Measurements from ENCODE around the gene CBARP. TPM values are rescaled to one million over a fixed set of nuclear protein-coding genes. Genes with fewer than 3 reads are reported as not detected.

Gene CBARP
- total and polyA plus RNA-seq, 9 of the 15 experiments (the other 6 are each of a cell fraction or from before 2014, with no cell fraction given) = 0.03 to 8.9 (median 1.2) TPM; not detected in 1

DNA sequence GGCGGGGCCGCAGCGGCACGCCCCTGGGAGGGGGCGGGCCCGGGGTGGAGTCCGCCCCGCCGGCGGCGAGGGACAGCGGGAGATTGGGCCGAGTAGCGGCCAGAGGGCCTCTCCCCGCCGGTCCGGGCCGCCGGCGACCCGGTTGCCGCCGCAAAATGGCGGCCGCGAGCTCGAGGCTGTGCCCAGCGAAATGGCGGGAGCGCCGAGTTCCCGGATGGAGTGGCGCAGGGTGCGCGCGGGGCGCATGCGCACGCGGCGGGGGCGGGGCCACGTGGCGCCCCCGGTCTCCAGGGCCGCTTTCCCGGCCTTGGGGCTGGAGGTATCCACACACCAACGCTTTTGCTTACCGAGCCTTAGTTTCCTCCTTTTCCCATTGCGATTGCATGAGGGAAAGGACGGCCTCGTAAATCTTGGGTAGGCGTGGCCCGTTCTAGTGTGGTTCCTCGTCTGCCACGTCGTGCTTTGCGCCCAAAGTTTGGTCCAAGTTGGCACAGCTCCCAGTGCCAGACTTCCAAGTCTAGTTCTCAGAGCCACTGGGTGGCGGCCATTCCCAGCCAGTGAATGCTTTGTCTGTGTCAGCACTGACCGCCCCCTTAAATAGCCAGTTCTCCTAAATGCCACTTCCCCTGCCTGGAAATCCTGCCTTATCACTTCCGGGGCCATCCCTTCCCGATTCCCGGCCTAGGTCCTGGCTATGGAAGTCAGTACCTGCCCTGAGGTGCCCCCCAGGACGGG lies 31.8 kb upstream of the CBARP start (continued):
- TF ChIP-seq NR2C1 (IDR thresholded peaks at IDR 0.05) = 0 out of 2 replicates have a peak, but pooled peaks have one; percentile 38
- peak; percentile 69 for TF ChIP-seq NR2C1 (tag; IDR thresholded peaks at IDR 0.05)
- TF ChIP-seq, protein P1, sequence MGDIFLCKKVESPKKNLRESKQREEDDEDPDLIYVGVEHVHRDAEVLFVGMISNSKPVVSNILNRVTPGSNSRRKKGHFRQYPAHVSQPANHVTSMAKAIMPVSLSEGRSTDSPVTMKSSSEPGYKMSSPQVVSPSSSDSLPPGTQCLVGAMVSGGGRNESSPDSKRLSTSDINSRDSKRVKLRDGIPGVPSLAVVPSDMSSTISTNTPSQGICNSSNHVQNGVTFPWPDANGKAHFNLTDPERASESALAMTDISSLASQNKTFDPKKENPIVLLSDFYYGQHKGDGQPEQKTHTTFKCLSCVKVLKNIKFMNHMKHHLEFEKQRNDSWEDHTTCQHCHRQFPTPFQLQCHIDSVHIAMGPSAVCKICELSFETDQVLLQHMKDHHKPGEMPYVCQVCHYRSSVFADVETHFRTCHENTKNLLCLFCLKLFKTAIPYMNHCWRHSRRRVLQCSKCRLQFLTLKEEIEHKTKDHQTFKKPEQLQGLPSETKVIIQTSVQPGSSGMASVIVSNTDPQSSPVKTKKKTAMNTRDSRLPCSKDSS (IDR thresholded peaks at IDR 0.05; ENCODE audit: low read depth, partially characterized antibody) = no peak
- no peak for TF ChIP-seq RNF2 (IDR thresholded peaks at IDR 0.05)
- no peak for TF ChIP-seq LCOR (CRISPR knock-in tag; IDR thresholded peaks at IDR 0.05)
- no peak for TF ChIP-seq KAT8 (IDR thresholded peaks at IDR 0.05; ENCODE audit: low read depth)
- TF ChIP-seq GTF2B (IDR thresholded peaks at IDR 0.05; ENCODE audit: extremely low read depth, insufficient read length) = no peak
- TF ChIP-seq, protein P2, sequence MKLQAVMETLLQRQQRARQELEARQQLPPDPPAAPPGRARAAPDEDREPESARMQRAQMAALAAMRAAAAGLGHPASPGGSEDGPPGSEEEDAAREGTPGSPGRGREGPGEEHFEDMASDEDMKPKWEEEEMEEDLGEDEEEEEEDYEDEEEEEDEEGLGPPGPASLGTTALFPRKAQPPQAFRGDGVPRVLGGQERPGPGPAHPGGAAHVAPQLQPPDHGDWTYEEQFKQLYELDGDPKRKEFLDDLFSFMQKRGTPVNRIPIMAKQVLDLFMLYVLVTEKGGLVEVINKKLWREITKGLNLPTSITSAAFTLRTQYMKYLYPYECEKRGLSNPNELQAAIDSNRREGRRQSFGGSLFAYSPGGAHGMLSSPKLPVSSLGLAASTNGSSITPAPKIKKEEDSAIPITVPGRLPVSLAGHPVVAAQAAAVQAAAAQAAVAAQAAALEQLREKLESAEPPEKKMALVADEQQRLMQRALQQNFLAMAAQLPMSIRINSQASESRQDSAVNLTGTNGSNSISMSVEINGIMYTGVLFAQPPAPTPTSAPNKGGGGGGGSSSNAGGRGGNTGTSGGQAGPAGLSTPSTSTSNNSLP (IDR thresholded peaks at IDR 0.05; ENCODE audit: borderline replicate concordance, low read depth, low read length) = no peak
- no peak for TF ChIP-seq EWSR1 (IDR thresholded peaks at IDR 0.05; ENCODE audit: borderline replicate concordance, low read depth, partially characterized antibody)
- peak; percentile 0; the same call in 1 of the 2 replicates for TF ChIP-seq CBFA2T2 (conservative IDR thresholded peaks at IDR 0.05)
- peak; percentile 19; the same call in 1 of the 2 replicates for TF ChIP-seq PML (IDR thresholded peaks at IDR 0.05; ENCODE audit: low read length)
- TF ChIP-seq ESRRB (CRISPR knock-in tag; IDR thresholded peaks at IDR 0.05; ENCODE audit: borderline replicate concordance) = no peak; the same call in 1 of the 2 replicates
- TF ChIP-seq POLR2H (tag; IDR thresholded peaks at IDR 0.05; ENCODE audit: low read depth) = peak; percentile 93
- TF ChIP-seq RBM34 (IDR thresholded peaks at IDR 0.05; ENCODE audit: borderline replicate concordance, insufficient read depth, low read length) = no peak
- no peak for TF ChIP-seq ZNF3 (CRISPR knock-in tag; IDR thresholded peaks at IDR 0.05)
- TF ChIP-seq ETV1 (tag; conservative IDR thresholded peaks at IDR 0.05; ENCODE audit: low read depth) = 0 out of 2 replicates have a peak, but pooled peaks have one; percentile 28
- TF ChIP-seq CREB3 (tag; conservative IDR thresholded peaks at IDR 0.05; ENCODE audit: low read depth) = peak; percentile 60; the same call in 1 of the 2 replicates
- TF ChIP-seq MEIS2 (IDR thresholded peaks at IDR 0.05; ENCODE audit: partially characterized antibody) = peak; percentile 86
- no peak for TF ChIP-seq NELFE (IDR thresholded peaks at IDR 0.05; ENCODE audit: insufficient read depth, insufficient read length)
- TF ChIP-seq SFPQ (IDR thresholded peaks at IDR 0.05; ENCODE audit: low read depth, low read length) = no peak

Measured in K562 (cell line).